HEK293 (cell line): ENCODE measurements around the gene SHROOM1.

Experiments
- HIC1 ChIP-seq: fragments of 450-650 bp; formaldehyde crosslinking; IDR thresholded peaks from 2 replicates; pipeline ENCODE4 v1.5.1; 2016; ENCODE audit warnings: missing biosample characterization, missing genetic modification characterization
- OSR2 ChIP-seq: fragments of 450-650 bp; formaldehyde crosslinking; IDR thresholded peaks from 2 replicates; pipeline ENCODE4 v1.5.1; 2016; ENCODE audit warnings: missing biosample characterization, missing genetic modification characterization
- PRDM1 ChIP-seq: fragments of 450-650 bp; formaldehyde crosslinking; IDR thresholded peaks from 2 replicates; pipeline ENCODE4; 2016; ENCODE audit warnings: missing biosample characterization, missing genetic modification characterization
- PRDM6 ChIP-seq: fragments of 450-650 bp; formaldehyde crosslinking; IDR thresholded peaks from 2 replicates; pipeline ENCODE4 v1.5.1; 2017; ENCODE audit warnings: missing biosample characterization, missing genetic modification characterization
- TRIM28 ChIP-seq: IDR thresholded peaks from 2 replicates; pipeline ENCODE4 v1.6.1; 2011; ENCODE audit warnings: low read length, control low read depth, borderline replicate concordance
- YY1 ChIP-seq: fragments of 450-650 bp; formaldehyde crosslinking; IDR thresholded peaks from 2 replicates; pipeline ENCODE4 v1.5.1; 2018; ENCODE audit warnings: missing biosample characterization, missing genetic modification characterization
- ZBTB10 ChIP-seq: fragments of 450-650 bp; formaldehyde crosslinking; IDR thresholded peaks from 2 replicates; pipeline ENCODE4 v1.5.1; 2016; ENCODE audit warnings: missing biosample characterization, missing genetic modification characterization
- ZBTB17 ChIP-seq: fragments of 450-650 bp; formaldehyde crosslinking; IDR thresholded peaks from 2 replicates; pipeline ENCODE4 v1.5.1; 2016; ENCODE audit warnings: missing biosample characterization, missing genetic modification characterization
- ZBTB21 ChIP-seq: fragments of 450-650 bp; formaldehyde crosslinking; IDR thresholded peaks from 2 replicates; pipeline ENCODE4 v1.5.1; 2017; ENCODE audit warnings: missing biosample characterization, missing genetic modification characterization
- ZBTB6 ChIP-seq: fragments of 450-650 bp; formaldehyde crosslinking; IDR thresholded peaks from 2 replicates; pipeline ENCODE4 v1.5.1; 2017; ENCODE audit warnings: missing biosample characterization, missing genetic modification characterization
- ZFP37 ChIP-seq: fragments of 450-650 bp; formaldehyde crosslinking; IDR thresholded peaks from 2 replicates; pipeline ENCODE4 v1.5.1; 2016; ENCODE audit warnings: missing biosample characterization, missing genetic modification characterization
- ZNF133 ChIP-seq: fragments of 450-650 bp; formaldehyde crosslinking; IDR thresholded peaks from 2 replicates; pipeline ENCODE4 v1.5.1; 2016; ENCODE audit warnings: missing biosample characterization, missing genetic modification characterization
- ZNF155 ChIP-seq: fragments of 450-650 bp; formaldehyde crosslinking; IDR thresholded peaks from 2 replicates; pipeline ENCODE4 v1.5.1; 2016; ENCODE audit warnings: missing biosample characterization, missing genetic modification characterization
- ZNF169 ChIP-seq: fragments of 450-650 bp; formaldehyde crosslinking; IDR thresholded peaks from 2 replicates; pipeline ENCODE4 v1.5.1; 2016; ENCODE audit warnings: missing biosample characterization, missing genetic modification characterization
- ZNF175 ChIP-seq: fragments of 450-650 bp; formaldehyde crosslinking; IDR thresholded peaks from 2 replicates; pipeline ENCODE4 v1.5.1; 2016; ENCODE audit warnings: missing biosample characterization, missing genetic modification characterization
- ZNF214 ChIP-seq: fragments of 450-650 bp; formaldehyde crosslinking; IDR thresholded peaks from 2 replicates; pipeline ENCODE4 v1.5.1; 2017; ENCODE audit warnings: missing biosample characterization, mild to moderate bottlenecking, missing genetic modification characterization, borderline replicate concordance
- ZNF274 ChIP-seq, 2 experiments: fragments of 200-500 bp in 1 of 2; fragments of 450-650 bp in 1 of 2; sonication (Bioruptor generic) in 1 of 2; formaldehyde crosslinking in 1 of 2; IDR thresholded peaks; 2 replicates each; pipeline versions ENCODE4 v1.5.1 to v1.6.1; 2014 to 2016; ENCODE audit warnings: borderline replicate concordance in 1 of 2, inconsistent platforms in 1 of 2, low read length in 1 of 2, missing biosample characterization in 1 of 2, missing genetic modification characterization in 1 of 2
- ZNF341 ChIP-seq: fragments of 450-650 bp; formaldehyde crosslinking; IDR thresholded peaks from 2 replicates; pipeline ENCODE4; 2016; ENCODE audit warnings: low read depth, missing biosample characterization, missing genetic modification characterization
- ZNF488 ChIP-seq: fragments of 450-650 bp; formaldehyde crosslinking; IDR thresholded peaks from 2 replicates; pipeline ENCODE4 v1.5.1; 2016; ENCODE audit warnings: missing biosample characterization, missing genetic modification characterization
- ZNF530 ChIP-seq: fragments of 450-650 bp; formaldehyde crosslinking; IDR thresholded peaks from 2 replicates; pipeline ENCODE4 v1.5.1; 2016; ENCODE audit warnings: low read depth, missing biosample characterization, missing genetic modification characterization
- ZNF548 ChIP-seq: fragments of 450-650 bp; formaldehyde crosslinking; IDR thresholded peaks from 2 replicates; pipeline ENCODE4 v1.5.1; 2016; ENCODE audit warnings: missing biosample characterization, missing genetic modification characterization
- ZNF560 ChIP-seq: fragments of 450-650 bp; formaldehyde crosslinking; IDR thresholded peaks from 2 replicates; pipeline ENCODE4 v1.5.1; 2017; ENCODE audit warnings: missing biosample characterization, missing genetic modification characterization, borderline replicate concordance
- ZSCAN30 ChIP-seq: fragments of 450-650 bp; IDR thresholded peaks from 2 replicates; pipeline ENCODE4 v1.5.1; 2018; ENCODE audit warnings: missing biosample characterization, mild to moderate bottlenecking, missing genetic modification characterization, moderate library complexity
- ZSCAN4 ChIP-seq: fragments of 450-650 bp; formaldehyde crosslinking; IDR thresholded peaks from 2 replicates; pipeline ENCODE4 v1.5.1; 2017; ENCODE audit warnings: missing biosample characterization, missing genetic modification characterization

SHROOM1 gene

GRCh38 chr5:132829742-132830435 lies 558 bp downstream of the SHROOM1 start (continued):
- TF ChIP-seq ZBTB10 (tag by site-specific recombination), result peak; percentile 84
- TF ChIP-seq ZNF155 (tag by site-specific recombination), result no peak
- TF ChIP-seq ZSCAN30 (tag by site-specific recombination), result peak; percentile 100
- TF ChIP-seq ZNF214, result no peak
- no peak for TF ChIP-seq ZNF488 (tag by site-specific recombination)
- no peak for TF ChIP-seq ZNF560 (tag by site-specific recombination)
- TF ChIP-seq OSR2, result 0 out of 2 replicates have a peak, but pooled peaks have one; percentile 6
- TF ChIP-seq YY1 (tag by site-specific recombination), result peak; percentile 86
- no peak for TF ChIP-seq TRIM28
- TF ChIP-seq ZNF133 (tag by site-specific recombination), result no peak
- TF ChIP-seq ZNF530 (tag by site-specific recombination), result no peak
- TF ChIP-seq ZNF341 (tag by site-specific recombination), result peak; percentile 26; the same call in 1 of the 2 replicates
- no peak for TF ChIP-seq ZNF548 (tag by site-specific recombination)
- no peak for TF ChIP-seq HIC1 (tag by site-specific recombination)
- TF ChIP-seq ZNF175 (tag by site-specific recombination), result no peak
- no peak for TF ChIP-seq ZNF169 (tag by site-specific recombination)
- TF ChIP-seq ZBTB21 (tag by site-specific recombination), result no peak
- no peak for TF ChIP-seq PRDM6 (tag by site-specific recombination)
- TF ChIP-seq ZFP37 (tag by site-specific recombination), result no peak
- no peak for TF ChIP-seq ZBTB17 (tag by site-specific recombination)
- no peak for TF ChIP-seq ZSCAN4
- no peak for TF ChIP-seq ZNF274 (IDR thresholded peaks at IDR 0.05; ENCODE audit: low read length)
- no peak for TF ChIP-seq ZNF274 (tag by site-specific recombination; IDR thresholded peaks at IDR 0.05; ENCODE audit: borderline replicate concordance)
- no peak for TF ChIP-seq ZBTB6 (tag by site-specific recombination)
- TF ChIP-seq PRDM1 (tag by site-specific recombination), result no peak
